GM23248 (cell line): ENCODE data around the gene EXOC6. TPM values are rescaled to one million over a fixed set of nuclear protein-coding genes. Genes with fewer than 3 reads are reported as not detected.

Experiments
- DNase-seq: peaks from one replicate; pipeline ENCODE4 v3.0.0-alpha.2; 2015
- H2AFZ ChIP-seq: fragments of 200-600 bp; sonication (generic); 2 replicates; pipeline ENCODE4 v1.6.1; 2016; ENCODE audit warnings: antibody characterized with exemption
- H3F3A ChIP-seq: fragments of 200-600 bp; sonication (generic); 2 replicates; pipeline ENCODE4 v1.6.1; 2016; ENCODE audit warnings: mild to moderate bottlenecking, antibody characterized with exemption, mixed run types; ENCODE audit not compliant: insufficient read depth
- H3K27ac ChIP-seq: fragments of 200-600 bp; sonication (generic); 2 replicates; pipeline ENCODE4 v1.5.1; 2016; ENCODE audit warnings: mild to moderate bottlenecking
- H3K27me3 ChIP-seq: fragments of 200-600 bp; sonication (generic); replicated peaks from 2 replicates; pipeline ENCODE4 v1.6.1; 2016; ENCODE audit warnings: mild to moderate bottlenecking; ENCODE audit not compliant: insufficient read depth
- H3K36me3 ChIP-seq: fragments of 200-600 bp; sonication (generic); 2 replicates; pipeline ENCODE4 v1.6.1; 2016; ENCODE audit warnings: low read depth, mild to moderate bottlenecking
- H3K4me1 ChIP-seq: fragments of 200-600 bp; sonication (generic); 2 replicates; pipeline ENCODE4 v1.6.1; 2016; ENCODE audit warnings: mild to moderate bottlenecking; ENCODE audit not compliant: insufficient read depth
- H3K4me2 ChIP-seq: fragments of 200-600 bp; sonication (generic); one replicate; pipeline ENCODE4 v1.6.1; 2016; ENCODE audit warnings: mild to moderate bottlenecking; ENCODE audit not compliant: unreplicated experiment
- H3K4me3 ChIP-seq: fragments of 200-600 bp; sonication (generic); 2 replicates; pipeline ENCODE4 v1.5.1; 2016; ENCODE audit warnings: mild to moderate bottlenecking
- H3K79me2 ChIP-seq: fragments of 200-600 bp; sonication (generic); 2 replicates; pipeline ENCODE4 v1.6.1; 2016; ENCODE audit warnings: mild to moderate bottlenecking; ENCODE audit not compliant: insufficient read depth
- H3K9ac ChIP-seq: fragments of 200-600 bp; sonication (generic); 2 replicates; pipeline ENCODE4 v1.6.1; 2016; ENCODE audit warnings: mild to moderate bottlenecking
- H3K9me2 ChIP-seq: fragments of 200-600 bp; sonication (generic); 2 replicates; pipeline ENCODE4 v1.6.1; 2016; ENCODE audit warnings: mixed run types, mild to moderate bottlenecking, moderate library complexity; ENCODE audit not compliant: insufficient read depth
- H3K9me3 ChIP-seq: fragments of 200-600 bp; sonication (generic); one replicate; pipeline ENCODE4 v1.6.1; 2017; ENCODE audit warnings: low read depth
- H4K20me1 ChIP-seq: fragments of 200-600 bp; sonication (generic); 2 replicates; pipeline ENCODE4 v1.6.0; 2016; ENCODE audit not compliant: insufficient read depth
- EZH2 ChIP-seq: fragments of 200-600 bp; sonication (generic); IDR thresholded peaks from 2 replicates; pipeline ENCODE4 v1.6.1; 2018; ENCODE audit warnings: antibody characterized with exemption, mild to moderate bottlenecking; ENCODE audit not compliant: insufficient read depth, poor library complexity, severe bottlenecking
- EZH2phosphoT487 ChIP-seq: fragments of 200-600 bp; sonication (generic); IDR thresholded peaks from 2 replicates; pipeline ENCODE4 v1.6.1; 2018; ENCODE audit warnings: antibody characterized with exemption, moderate library complexity, mild to moderate bottlenecking, low read depth; ENCODE audit not compliant: insufficient read depth
- WGBS, 2 experiments: methylation state at CpG; one replicate each; pipeline ENCODE4 v1.1.6; 2015 to 2017; ENCODE audit warnings: low lambda C conversion rate in 2 of 2, low coverage in 1 of 2; ENCODE audit errors: missing lambda C conversion rate in 2 of 2; 5-methylcytosine and 5-hydroxymethylcytosine counted together
- in situ Hi-C: fragments of 300-500 bp; cut with MboI; formaldehyde crosslinking; loops from 2 replicates; pipeline ENCODE4 v1.15.0; 2020
- polyA plus RNA-seq: library from polyadenylated mRNA; unstranded; fragments of >200 nt; fragmentation: Nextera tagmentation; extraction: Ambion mirVana; gene quantifications from 2 replicates; pipeline ENCODE4 v1.2.1, GENCODE V29; 2016
- total RNA-seq: library from RNA; depleted of rRNA; stranded (reverse); fragments of >200 nt; shearing (Covaris generic); gene quantifications from 2 replicates; pipeline ENCODE4 v1.2.3, GENCODE V29; 2014

Gene EXOC6
- total and polyA plus RNA-seq, 2 experiments from 2014 or later: 2.0 to 3.4 TPM

DNA sequence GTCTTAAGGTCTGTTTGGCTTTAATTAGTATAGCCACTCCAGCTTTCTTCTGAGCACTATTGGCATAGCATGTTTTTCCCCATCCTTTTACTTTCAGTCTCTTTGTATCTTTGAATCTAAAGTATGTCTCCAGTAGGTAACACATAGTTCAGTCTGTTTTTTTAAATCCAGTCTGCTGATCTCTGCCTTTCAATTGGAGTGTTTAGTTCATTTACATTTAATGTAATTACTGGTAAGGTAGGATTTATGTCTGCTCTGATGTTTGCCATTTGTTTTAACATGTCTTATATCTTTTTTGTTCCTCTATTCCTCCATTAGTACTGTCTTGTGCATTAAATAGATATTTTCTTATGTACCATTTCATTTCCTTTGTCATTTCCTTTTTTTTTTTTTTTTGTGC lies 72.5 kb downstream of the EXOC6 start:
- H3F3A ChIP-seq: no peaks in the 10 kb centered on the region
- H3K27me3 ChIP-seq: no peaks in the 10 kb centered on the region
- no peak for DNase-seq
- TF ChIP-seq EZH2 (no peak), EZH2phosphoT487 (no peak)
- H3K79me2 ChIP-seq: no peaks in the 10 kb centered on the region
- H3K27ac ChIP-seq: no peak overlapping the region
- H4K20me1 ChIP-seq: no peaks in the 10 kb centered on the region
- no peak overlapping the region for H3K4me3 ChIP-seq
- no peaks in the 10 kb centered on the region for H3K9me2 ChIP-seq
- H3K9ac ChIP-seq: no peak overlapping the region
- in situ Hi-C loops: no loop called here
- no peaks in the 10 kb centered on the region for H3K4me1 ChIP-seq
- no peaks in the 10 kb centered on the region for H3K36me3 ChIP-seq
- H3K9me3 ChIP-seq: no peaks in the 10 kb centered on the region
- H3K4me2 ChIP-seq: no peak overlapping the region
- H2AFZ ChIP-seq: no peak overlapping the region

DNA sequence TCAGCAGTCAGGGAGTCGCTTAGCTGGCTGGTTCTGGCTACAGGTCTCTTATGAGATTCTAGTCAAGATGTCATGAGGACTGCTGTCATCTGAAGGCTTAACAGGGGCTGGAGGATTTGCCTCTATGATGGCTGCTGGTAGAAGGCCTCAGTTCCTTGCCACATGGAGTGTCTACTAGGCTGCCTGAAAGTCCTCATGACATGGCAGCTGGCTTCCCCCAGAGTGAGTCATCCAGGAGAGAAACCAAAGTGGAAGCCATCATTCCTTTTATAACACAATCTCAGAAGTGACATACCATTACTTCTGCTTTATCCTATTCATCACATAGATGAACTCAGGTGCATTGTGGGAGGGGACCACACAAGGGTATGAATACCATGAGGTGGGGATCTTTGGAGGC lies 75.1 kb downstream of the EXOC6 start:
- Histone ChIP-seq H3K9me2 (no peaks in the 10 kb centered on the region), H3F3A (no peaks in the 10 kb centered on the region), H3K4me2 (no peak overlapping the region), H4K20me1 (no peaks in the 10 kb centered on the region), H3K27ac (no peak overlapping the region), H3K4me1 (no peaks in the 10 kb centered on the region), H3K9me3 (no peaks in the 10 kb centered on the region), H3K27me3 (no peaks in the 10 kb centered on the region), H2AFZ (no peak overlapping the region), H3K4me3 (no peak overlapping the region), H3K79me2 (no peaks in the 10 kb centered on the region), H3K36me3 (no peaks in the 10 kb centered on the region), H3K9ac (no peak overlapping the region)
- in situ Hi-C loops: no loop called here
- 80 to 84% methylated on average over 1 of the region's 1 CpG for WGBS, 2 experiments
- TF ChIP-seq EZH2: no peak
- no peak for TF ChIP-seq EZH2phosphoT487
- DNase-seq: no peak

DNA sequence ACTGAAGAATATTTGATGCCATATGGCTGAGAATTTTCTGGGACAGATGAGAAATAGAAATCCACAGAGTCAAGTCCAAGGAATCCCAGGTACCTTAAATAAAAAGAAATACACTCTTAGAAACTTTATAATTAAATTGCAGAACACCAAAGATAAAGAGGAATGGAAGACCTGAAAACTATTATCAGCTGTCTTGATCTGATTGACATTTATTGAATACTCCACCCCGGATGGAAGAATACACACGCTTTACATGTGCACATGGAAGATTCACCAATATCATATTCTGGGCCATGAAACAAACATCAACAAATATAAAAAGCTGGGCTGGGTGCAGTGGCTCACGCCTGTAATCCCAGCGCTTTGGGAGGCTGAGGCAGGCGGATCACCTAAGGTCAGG lies 81.6 kb downstream of the EXOC6 start:
- no peaks in the 10 kb centered on the region for H3K27me3 ChIP-seq
- H3F3A ChIP-seq: no peaks in the 10 kb centered on the region
- no peak for TF ChIP-seq EZH2phosphoT487
- no peak for TF ChIP-seq EZH2
- no peaks in the 10 kb centered on the region for H3K9me2 ChIP-seq
- no peak overlapping the region for H3K9ac ChIP-seq
- DNase-seq: no peak
- H3K36me3 ChIP-seq: no peaks in the 10 kb centered on the region
- in situ Hi-C loops: no loop called here
- H3K4me3 ChIP-seq: no peak overlapping the region
- H3K27ac ChIP-seq: no peak overlapping the region
- no peak overlapping the region for H2AFZ ChIP-seq
- H3K79me2 ChIP-seq: no peaks in the 10 kb centered on the region
- H3K9me3 ChIP-seq: no peaks in the 10 kb centered on the region
- H3K4me1 ChIP-seq: no peaks in the 10 kb centered on the region
- H3K4me2 ChIP-seq: no peak overlapping the region
- 94 to 95% methylated on average over 5 of the region's 5 CpGs for WGBS, 2 experiments
- no peaks in the 10 kb centered on the region for H4K20me1 ChIP-seq

DNA sequence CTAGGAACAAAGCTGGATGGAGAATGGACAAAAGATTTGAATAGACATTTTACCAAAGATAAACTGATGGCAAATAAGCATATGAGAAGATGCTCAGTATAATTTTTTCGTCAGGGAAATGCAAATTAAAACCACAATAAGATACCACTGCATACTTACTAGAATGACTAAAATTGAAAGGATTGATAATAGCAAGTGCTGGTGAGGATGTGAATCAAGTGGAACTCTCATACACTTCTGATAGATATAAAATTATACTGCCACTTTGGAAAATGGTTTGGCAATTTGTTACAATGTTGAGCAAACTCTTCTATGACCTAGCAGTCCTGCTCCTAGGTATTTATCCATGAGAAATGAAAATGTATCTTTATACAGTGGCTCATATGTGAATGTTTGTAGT lies 83.3 kb downstream of the EXOC6 start:
- no peak overlapping the region for H3K4me2 ChIP-seq
- H3F3A ChIP-seq: no peaks in the 10 kb centered on the region
- no peaks in the 10 kb centered on the region for H3K4me1 ChIP-seq
- no peaks in the 10 kb centered on the region for H3K27me3 ChIP-seq
- no peaks in the 10 kb centered on the region for H3K9me3 ChIP-seq
- no peaks in the 10 kb centered on the region for H3K9me2 ChIP-seq
- no peaks in the 10 kb centered on the region for H3K36me3 ChIP-seq
- TF ChIP-seq EZH2: no peak
- no peak for TF ChIP-seq EZH2phosphoT487
- WGBS, 2 experiments: 45 to 74% methylated on average over 1 of the region's 1 CpG
- H2AFZ ChIP-seq: no peak overlapping the region
- in situ Hi-C loops: no loop called here
- H3K9ac ChIP-seq: no peak overlapping the region
- H4K20me1 ChIP-seq: no peaks in the 10 kb centered on the region
- H3K79me2 ChIP-seq: no peaks in the 10 kb centered on the region
- no peak overlapping the region for H3K27ac ChIP-seq
- DNase-seq: no peak
- H3K4me3 ChIP-seq: no peak overlapping the region

DNA sequence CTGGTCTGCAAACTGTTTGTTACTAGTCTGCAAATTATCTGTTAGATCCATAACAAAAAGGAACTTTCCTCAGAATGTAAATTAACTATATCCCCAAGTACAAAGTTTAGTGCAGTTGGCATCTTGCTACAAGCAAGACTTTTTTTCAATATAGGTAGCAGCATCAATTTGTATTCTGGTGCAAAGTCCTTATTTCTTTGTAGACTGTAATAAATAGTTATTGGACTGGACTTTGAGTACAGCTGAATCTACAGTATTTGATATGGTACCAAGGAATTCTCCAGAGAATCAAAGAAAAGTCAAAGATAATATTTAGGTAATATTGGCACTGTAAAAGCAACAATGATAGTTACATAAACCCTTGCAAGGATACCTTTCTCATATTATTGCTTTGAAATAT lies 89.6 kb downstream of the EXOC6 start:
- Histone ChIP-seq H3K9ac (no peak overlapping the region), H4K20me1 (no peaks in the 10 kb centered on the region), H3K4me1 (no peaks in the 10 kb centered on the region), H3K9me2 (no peaks in the 10 kb centered on the region), H2AFZ (no peak overlapping the region), H3K27ac (no peak overlapping the region), H3K4me2 (no peak overlapping the region), H3K27me3 (no peaks in the 10 kb centered on the region), H3K4me3 (no peak overlapping the region), H3K36me3 (no peaks in the 10 kb centered on the region), H3K79me2 (no peaks in the 10 kb centered on the region), H3F3A (no peaks in the 10 kb centered on the region), H3K9me3 (no peaks in the 10 kb centered on the region)
- in situ Hi-C loops: no loop called here
- no peak for DNase-seq
- TF ChIP-seq EZH2phosphoT487: no peak
- TF ChIP-seq EZH2: no peak
